SU-DHL-6 (cell line): ENCODE measurements around the gene SFMBT2.

Experiments used
- CTCF ChIP-seq: fragments of 200-600 bp; sonication (generic); IDR thresholded peaks from one replicate; pipeline ENCODE4 v1.5.1; 2017; ENCODE audit warnings: antibody characterized with exemption, mild to moderate bottlenecking, low read length, moderate library complexity; ENCODE audit not compliant: insufficient read depth, poor library complexity, severe bottlenecking
- EZH2phosphoT487 ChIP-seq: fragments of 200-600 bp; sonication (generic), shearing (Covaris generic); conservative IDR thresholded peaks from 2 replicates; pipeline ENCODE4 v1.6.1; 2018; ENCODE audit warnings: mild to moderate bottlenecking, antibody characterized with exemption, low read length, moderate library complexity, mixed read lengths

DNA sequence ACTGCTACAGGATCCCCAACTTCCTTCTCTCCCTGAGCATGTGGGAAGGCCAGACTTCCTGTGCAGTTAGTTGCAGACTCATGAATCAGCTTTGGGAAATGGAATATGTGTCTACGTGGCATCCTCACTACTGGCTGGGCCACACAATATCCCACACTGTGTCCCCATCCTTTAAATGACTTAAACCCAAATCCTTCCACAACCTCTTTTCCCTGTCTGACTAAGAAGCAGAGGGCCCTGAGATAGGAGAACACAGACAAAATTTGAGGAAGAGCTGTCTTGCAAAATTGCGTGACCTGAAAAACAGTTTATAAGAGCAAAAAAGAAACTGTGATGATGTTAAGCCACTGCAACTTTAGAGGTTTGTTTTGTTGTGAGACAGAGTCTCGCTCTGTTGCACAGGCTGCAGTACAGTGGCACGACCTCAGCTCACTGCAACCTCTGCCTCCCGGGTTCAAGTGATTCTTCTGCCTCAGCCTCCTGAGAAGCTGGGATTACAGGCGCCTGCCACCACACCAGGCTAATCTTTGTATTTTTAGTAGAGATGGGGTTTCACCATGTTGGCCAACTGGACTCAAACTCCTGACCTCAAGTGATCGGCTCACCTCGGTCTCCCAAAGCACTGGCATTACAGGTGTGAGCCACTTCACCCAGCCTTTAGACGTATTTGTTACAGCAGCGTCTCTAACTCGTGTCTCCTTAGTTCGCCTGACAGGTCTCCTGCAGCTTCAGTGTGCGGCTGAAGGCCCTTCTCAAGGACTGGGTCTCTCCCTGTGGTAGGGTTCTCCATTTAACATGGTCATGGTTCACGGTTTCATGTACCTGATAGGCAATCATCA, 46.9 kb upstream of the SFMBT2 start:
- no peak for TF ChIP-seq CTCF
- no peak for TF ChIP-seq EZH2phosphoT487
